ENCODE measurements around the gene ZFYVE21.

The ZFYVE21 gene

GRCh38 chr14:103692871-103693270, 22.7 kb upstream of the ZFYVE21 start:
- no peak for DNase-seq

GRCh38 chr14:103693515-103693914, 22.1 kb upstream of the ZFYVE21 start:
- no peak for DNase-seq

GRCh38 chr14:103694572-103695026, 21.0 kb upstream of the ZFYVE21 start:
- DNase-seq, result no peak

- no peak for DNase-seq
Measured at GRCh38 chr14:103695296-103696069, 20.1 kb upstream of the ZFYVE21 start.

- DNase-seq, result no peak
Measured at GRCh38 chr14:103696070-103696402, 19.6 kb upstream of the ZFYVE21 start.

- no peak for DNase-seq
Measured at GRCh38 chr14:103696466-103697071, 19.0 kb upstream of the ZFYVE21 start.

GRCh38 chr14:103697206-103697602, 18.4 kb upstream of the ZFYVE21 start:
- no peak for DNase-seq

- no peak for DNase-seq
Measured at GRCh38 chr14:103697603-103698379, 17.8 kb upstream of the ZFYVE21 start.

GRCh38 chr14:103698380-103699260, 17.0 kb upstream of the ZFYVE21 start:
- no peak for DNase-seq

GRCh38 chr14:103699261-103699661, 16.3 kb upstream of the ZFYVE21 start:
- no peak for DNase-seq

GRCh38 chr14:103699901-103700752, 15.5 kb upstream of the ZFYVE21 start:
- DNase-seq, result no peak

GRCh38 chr14:103700753-103701490, 14.7 kb upstream of the ZFYVE21 start:
- no peak for DNase-seq

- no peak for DNase-seq
Measured at GRCh38 chr14:103702095-103702494, 13.5 kb upstream of the ZFYVE21 start.

GRCh38 chr14:103702497-103703432, 12.8 kb upstream of the ZFYVE21 start:
- no peak for DNase-seq

GRCh38 chr14:103703433-103704385, 11.9 kb upstream of the ZFYVE21 start:
- no peak for DNase-seq

GRCh38 chr14:103704708-103705107, 10.9 kb upstream of the ZFYVE21 start:
- no peak for DNase-seq

- no peak for DNase-seq
Measured at GRCh38 chr14:103705118-103705503, 10.5 kb upstream of the ZFYVE21 start.

- DNase-seq, result no peak
Measured at GRCh38 chr14:103705504-103706284, 9.9 kb upstream of the ZFYVE21 start.
